IMR-90 (cell line): ENCODE results near the gene TBX1. TPM values are rescaled to one million over a fixed set of nuclear protein-coding genes. Genes with fewer than 3 reads are reported as not detected.

Source experiments
- ATAC-seq: fragments of 200-7000 bp; cut with Tn5 transposase; 2 replicates; pipeline ENCODE4 v1.9.1; 2020; ENCODE audit warnings: low read depth, mild to moderate bottlenecking, moderate library complexity
- BruUV-seq: library from RNA; stranded (reverse); fragments of 400-500 nt; replicated peaks from 2 replicates; lab custom pipeline; 2021; lab: Mats Ljungman, UMichigan
- CTCF ChIA-PET: fragments of 300-600 bp; formaldehyde crosslinking; extraction: SDS; loops from one replicate; lab custom pipeline; 2021; ENCODE audit warnings: antibody characterized with exemption; lab: Yijun Ruan, JAX
- POLR2A ChIA-PET: fragments of 300-600 bp; sonication (Branson Sonifier 250); formaldehyde crosslinking; loops from one replicate; lab custom pipeline; 2022; ENCODE audit warnings: antibody characterized with exemption; ENCODE audit not compliant: unreplicated experiment; lab: Charles Lee
- DNase-seq: peaks from one replicate; pipeline ENCODE4 v3.0.0; 2013
- H2AFZ ChIP-seq: replicated peaks from 2 replicates; pipeline ENCODE3; 2013; ENCODE audit warnings: low read length, mild to moderate bottlenecking; ENCODE audit not compliant: poor library complexity
- H2AK5ac ChIP-seq: 2 replicates; pipeline ENCODE4 v1.6.1; 2013; ENCODE audit warnings: low read depth, low read length, inconsistent platforms
- H2AK9ac ChIP-seq: replicated peaks from 2 replicates; pipeline ENCODE3; 2013; ENCODE audit warnings: mild to moderate bottlenecking, low read depth, low read length, moderate library complexity; ENCODE audit not compliant: poor library complexity
- H2BK120ac ChIP-seq: 2 replicates; pipeline ENCODE4 v1.6.1; 2013; ENCODE audit warnings: low read depth, low read length, inconsistent platforms
- H2BK15ac ChIP-seq: 3 replicates; pipeline ENCODE4 v1.6.1; 2013; ENCODE audit warnings: low read depth, low read length, inconsistent platforms
- H2BK20ac ChIP-seq: 2 replicates; pipeline ENCODE4 v1.6.1; 2013; ENCODE audit warnings: low read depth, mild to moderate bottlenecking, inconsistent platforms, low read length, moderate library complexity
- H2BK5ac ChIP-seq: 2 replicates; pipeline ENCODE4 v1.6.1; 2013; ENCODE audit warnings: mild to moderate bottlenecking, low read depth, low read length, inconsistent platforms; ENCODE audit not compliant: poor library complexity, severe bottlenecking
- H3K14ac ChIP-seq: replicated peaks from 2 replicates; pipeline ENCODE4 v1.6.1; 2013; ENCODE audit warnings: low read depth, low read length, inconsistent platforms
- H3K18ac ChIP-seq: 2 replicates; pipeline ENCODE4 v1.6.1; 2013; ENCODE audit warnings: low read depth, low read length, control low read depth
- H3K23ac ChIP-seq: 2 replicates; pipeline ENCODE4 v1.6.1; 2013; ENCODE audit warnings: low read depth, low read length, inconsistent platforms
- H3K27ac ChIP-seq: 2 replicates; pipeline ENCODE4 v1.5.1; 2013; ENCODE audit warnings: mild to moderate bottlenecking, control low read depth, low read length; ENCODE audit not compliant: insufficient read depth
- H3K27me3 ChIP-seq: 2 replicates; pipeline ENCODE4 v1.6.1; 2013; ENCODE audit warnings: low read length; ENCODE audit not compliant: control insufficient read depth, insufficient read depth
- H3K36me3 ChIP-seq: 2 replicates; pipeline ENCODE4 v1.6.1; 2013; ENCODE audit warnings: low read length, mixed read lengths; ENCODE audit not compliant: control insufficient read depth, insufficient read depth
- H3K4ac ChIP-seq: 2 replicates; pipeline ENCODE4 v1.6.1; 2013; ENCODE audit warnings: low read depth, low read length, inconsistent platforms
- H3K4me1 ChIP-seq: 2 replicates; pipeline ENCODE4 v1.6.1; 2013; ENCODE audit warnings: low read length, mixed read lengths; ENCODE audit not compliant: control insufficient read depth, insufficient read depth
- H3K4me2 ChIP-seq: 2 replicates; pipeline ENCODE4 v1.6.1; 2013; ENCODE audit warnings: low read depth, mild to moderate bottlenecking, control low read depth, low read length, moderate library complexity
- H3K4me3 ChIP-seq: 2 replicates; pipeline ENCODE4 v1.5.1; 2013; ENCODE audit warnings: low read depth, mild to moderate bottlenecking, control low read depth, low read length, moderate library complexity; ENCODE audit not compliant: insufficient read depth
- H3K56ac ChIP-seq: 2 replicates; pipeline ENCODE4 v1.6.1; 2013; ENCODE audit warnings: low read length, inconsistent platforms; ENCODE audit not compliant: insufficient read depth; ENCODE audit errors: extremely low read depth
- H3K79me1 ChIP-seq, 2 experiments: 2 replicates each; pipeline ENCODE4 v1.6.1; 2013; ENCODE audit warnings: low read length in 2 of 2, inconsistent platforms in 1 of 2, low read depth in 1 of 2
- H3K9ac ChIP-seq: 2 replicates; pipeline ENCODE4 v1.6.1; 2013; ENCODE audit warnings: low read depth, low read length, control low read depth
- H3K9me1 ChIP-seq: 2 replicates; pipeline ENCODE4 v1.6.1; 2013; ENCODE audit warnings: low read length, inconsistent platforms; ENCODE audit not compliant: insufficient read depth
- H3K9me3 ChIP-seq: 2 replicates; pipeline ENCODE4 v1.6.1; 2013; ENCODE audit warnings: low read length; ENCODE audit not compliant: control insufficient read depth, insufficient read depth
- H4K20me1 ChIP-seq: 2 replicates; pipeline ENCODE4 v1.6.1; 2013; ENCODE audit warnings: low read length, inconsistent platforms; ENCODE audit not compliant: insufficient read depth
- H4K5ac ChIP-seq: 2 replicates; pipeline ENCODE4 v1.6.1; 2013; ENCODE audit warnings: mild to moderate bottlenecking, low read depth, low read length, control low read depth
- H4K8ac ChIP-seq, 2 experiments: 2 replicates each; pipeline ENCODE4 v1.6.1; 2013; ENCODE audit warnings: low read depth in 2 of 2, low read length in 2 of 2, control low read depth in 1 of 2, inconsistent platforms in 1 of 2
- H4K91ac ChIP-seq: 2 replicates; pipeline ENCODE4 v1.6.1; 2013; ENCODE audit warnings: low read depth, low read length, inconsistent platforms; ENCODE audit not compliant: insufficient read depth
- BHLHE40 ChIP-seq: fragments of 150-350 bp; IDR thresholded peaks from 2 replicates; pipeline ENCODE4 v1.6.1; 2016; ENCODE audit warnings: mild to moderate bottlenecking, low read depth, low read length
- CEBPB ChIP-seq: IDR thresholded peaks from 2 replicates; pipeline ENCODE4 v1.6.1; 2012; ENCODE audit warnings: low read depth, low read length, improper control_type of control experiment
- CHD1 ChIP-seq: IDR thresholded peaks from 2 replicates; pipeline ENCODE4 v1.6.1; 2012; ENCODE audit warnings: low read depth, low read length, improper control_type of control experiment
- FOS ChIP-seq: fragments of 150-350 bp; IDR thresholded peaks from 2 replicates; pipeline ENCODE4 v1.6.1; 2016; ENCODE audit warnings: low read depth, low read length
- MAFK ChIP-seq: IDR thresholded peaks from 2 replicates; pipeline ENCODE4 v1.6.1; 2012; ENCODE audit warnings: low read depth, low read length, improper control_type of control experiment
- MAZ ChIP-seq: IDR thresholded peaks from 2 replicates; pipeline ENCODE4 v1.6.1; 2012; ENCODE audit warnings: low read depth, mild to moderate bottlenecking, low read length, improper control_type of control experiment, moderate library complexity, borderline replicate concordance
- MXI1 ChIP-seq: IDR thresholded peaks from 2 replicates; pipeline ENCODE4 v1.6.1; 2012; ENCODE audit warnings: low read depth, mild to moderate bottlenecking, low read length, moderate library complexity, borderline replicate concordance
- NFE2L2 ChIP-seq: fragments of 150-350 bp; IDR thresholded peaks from 2 replicates; pipeline ENCODE4 v1.6.1; 2016; ENCODE audit warnings: low read depth, mild to moderate bottlenecking, low read length
- POLR2A ChIP-seq: IDR thresholded peaks from 2 replicates; pipeline ENCODE4 v1.6.1; 2012; ENCODE audit warnings: mild to moderate bottlenecking, low read depth, low read length
- RAD21 ChIP-seq: IDR thresholded peaks from 2 replicates; pipeline ENCODE4 v1.6.1; 2012; ENCODE audit warnings: low read length, improper control_type of control experiment
- RCOR1 ChIP-seq: IDR thresholded peaks from 2 replicates; pipeline ENCODE4 v1.6.1; 2012; ENCODE audit warnings: mild to moderate bottlenecking, low read length, improper control_type of control experiment; ENCODE audit not compliant: insufficient replicate concordance
- RFX5 ChIP-seq: IDR thresholded peaks from 2 replicates; pipeline ENCODE4 v1.8.0; 2012; ENCODE audit warnings: low read depth, mild to moderate bottlenecking, low read length, moderate library complexity
- SMC3 ChIP-seq: fragments of 150-350 bp; IDR thresholded peaks from 2 replicates; pipeline ENCODE4 v1.6.1; 2016; ENCODE audit warnings: low read depth, mild to moderate bottlenecking, antibody characterized with exemption, low read length, moderate library complexity
- WGBS, 2 experiments: methylation state at CpG; one replicate each; pipeline versions ENCODE4 v1.1.5 to v1.1.7; 2013; ENCODE audit warnings: missing lambda C conversion rate in 2 of 2; ENCODE audit not compliant: insufficient read length in 1 of 2; ENCODE audit errors: extremely low coverage in 2 of 2; 5-methylcytosine and 5-hydroxymethylcytosine counted together
- dilution Hi-C: fragments of 300-500 bp; cut with HindIII; formaldehyde crosslinking; loops from one replicate; pipeline ENCODE4 v1.14.3; 2018; ENCODE audit warnings: low sequenced_read_pairs; ENCODE audit not compliant: unreplicated experiment
- in situ Hi-C: fragments of 300-500 bp; cut with MboI; formaldehyde crosslinking; loops from 3 replicates; pipeline ENCODE4 v1.14.3; 2019; ENCODE audit warnings: low sequenced_read_pairs, inconsistent platforms, mixed read lengths
- intact Hi-C: fragments of 100-400 bp; cut with micrococcal nuclease; formaldehyde crosslinking; loops from 2 replicates; pipeline ENCODE4 v1.10.0; 2022
- polyA plus RNA-seq, 3 experiments: library from polyadenylated mRNA; depleted of rRNA; stranded (reverse); fragments of >200 nt; gene quantifications; 2 replicates each; pipeline ENCODE4 v1.2.3, GENCODE V29; 2012; ENCODE audit warnings: low replicate concordance in 1 of 3
- total RNA-seq: library from RNA; depleted of rRNA; stranded (reverse); fragments of >200 nt; gene quantifications from 2 replicates; pipeline ENCODE4 v1.2.3, GENCODE V29; 2012
- TF ChIP-seq, protein P1 (sequence below): conservative IDR thresholded peaks from 2 replicates; pipeline ENCODE4 v1.5.1; 2012; ENCODE audit warnings: mild to moderate bottlenecking, low read depth, low read length, improper control_type of control experiment
- TF ChIP-seq, protein P2 (sequence below): fragments of 150-350 bp; IDR thresholded peaks from 2 replicates; pipeline ENCODE4 v1.6.1; 2017; ENCODE audit warnings: mild to moderate bottlenecking, antibody characterized with exemption, low read length, low read depth
- TF ChIP-seq, protein P3 (sequence below): fragments of 150-350 bp; IDR thresholded peaks from 2 replicates; pipeline ENCODE4 v1.6.1; 2016; ENCODE audit warnings: low read depth, mild to moderate bottlenecking, low read length, moderate library complexity, borderline replicate concordance

TBX1 gene
- total and polyA plus RNA-seq, 2 of the 4 experiments (the other 2 are of a cell fraction): 0.03 TPM; not detected in 1

DNA sequence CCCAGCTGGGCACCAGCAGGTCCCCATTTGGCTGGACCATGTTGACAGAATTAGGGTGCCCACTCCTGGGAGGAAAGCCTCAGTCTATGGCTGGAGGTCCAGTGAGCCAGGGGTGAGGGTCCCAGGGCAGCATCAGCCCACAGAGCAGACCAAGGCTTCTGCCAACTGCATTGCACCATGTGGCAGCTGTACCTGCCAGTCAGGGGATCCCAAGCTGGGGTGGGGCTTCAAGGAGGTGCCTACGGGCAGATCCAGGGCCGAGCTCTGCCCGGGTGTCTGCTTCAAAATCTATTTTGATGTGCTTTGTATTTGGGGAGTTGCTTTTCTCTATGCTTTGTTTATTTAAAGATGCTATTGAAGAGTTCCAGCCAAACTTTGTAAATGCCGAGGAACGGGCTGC, 26.8 kb upstream of the TBX1 start:
- H2BK120ac ChIP-seq: no peak overlapping the region
- POLR2A ChIA-PET: no interaction called here
- WGBS, 2 experiments: 20% methylated on average over 1 of the region's 5 CpGs; no CpG with 5 or more reads in 1 of the 2 experiments

More for the DNA sequence above, 26.8 kb upstream of the TBX1 start:
- Histone ChIP-seq H3K27ac (no peak overlapping the region), H4K91ac (no peak overlapping the region), H3K4me3 (no peak overlapping the region), H3K79me1 (no peaks in the 10 kb centered on the region), H2AK5ac (no peak overlapping the region), H3K4ac (no peak overlapping the region), H2BK20ac (no peak overlapping the region), H3K23ac (no peak overlapping the region), H2BK15ac (no peak overlapping the region), H3K36me3 (no peaks in the 10 kb centered on the region), H3K4me2 (no peak overlapping the region), H3K56ac (no peak overlapping the region), H2AK9ac (no peak overlapping the region), H3K18ac (no peak overlapping the region), H2BK5ac (no peak overlapping the region), H4K5ac (no peak overlapping the region), H3K9ac (no peak overlapping the region), H3K4me1 (peaks cover 2% of the 10 kb centered on the region), H3K9me1 (no peaks in the 10 kb centered on the region), H2AFZ (no peak overlapping the region), H3K27me3 (peaks cover 12% of the 10 kb centered on the region; the same call in 1 of the 2 replicates), H4K20me1 (no peaks in the 10 kb centered on the region), H3K9me3 (no peaks in the 10 kb centered on the region), H4K8ac (no peak overlapping the region), H3K14ac (no peak overlapping the region)
- intact Hi-C loops: loop anchor here (5.0 kb wide), 2 partner anchors 119 to 279 kb away; partner anchors contain the start of genes GNB1L and RTL10
- CTCF ChIA-PET: no interaction called here
- dilution Hi-C loops: no loop called here
- no TSS peak for BruUV-seq
- no peak for DNase-seq
- in situ Hi-C loops: loop anchor here (5.0 kb wide), 1 partner anchor 179 kb away; no protein-coding TSS in a partner anchor
- TF ChIP-seq, protein P1, sequence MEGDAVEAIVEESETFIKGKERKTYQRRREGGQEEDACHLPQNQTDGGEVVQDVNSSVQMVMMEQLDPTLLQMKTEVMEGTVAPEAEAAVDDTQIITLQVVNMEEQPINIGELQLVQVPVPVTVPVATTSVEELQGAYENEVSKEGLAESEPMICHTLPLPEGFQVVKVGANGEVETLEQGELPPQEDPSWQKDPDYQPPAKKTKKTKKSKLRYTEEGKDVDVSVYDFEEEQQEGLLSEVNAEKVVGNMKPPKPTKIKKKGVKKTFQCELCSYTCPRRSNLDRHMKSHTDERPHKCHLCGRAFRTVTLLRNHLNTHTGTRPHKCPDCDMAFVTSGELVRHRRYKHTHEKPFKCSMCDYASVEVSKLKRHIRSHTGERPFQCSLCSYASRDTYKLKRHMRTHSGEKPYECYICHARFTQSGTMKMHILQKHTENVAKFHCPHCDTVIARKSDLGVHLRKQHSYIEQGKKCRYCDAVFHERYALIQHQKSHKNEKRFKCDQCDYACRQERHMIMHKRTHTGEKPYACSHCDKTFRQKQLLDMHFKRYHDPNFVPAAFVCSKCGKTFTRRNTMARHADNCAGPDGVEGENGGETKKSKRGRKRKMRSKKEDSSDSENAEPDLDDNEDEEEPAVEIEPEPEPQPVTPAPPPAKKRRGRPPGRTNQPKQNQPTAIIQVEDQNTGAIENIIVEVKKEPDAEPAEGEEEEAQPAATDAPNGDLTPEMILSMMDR: no peak
- no peak for TF ChIP-seq MXI1
- TF ChIP-seq POLR2A: no peak
- TF ChIP-seq RCOR1: no peak
- TF ChIP-seq BHLHE40: no peak
- TF ChIP-seq MAZ: no peak
- no peak for TF ChIP-seq CEBPB
- TF ChIP-seq CHD1: no peak
- TF ChIP-seq RFX5: no peak
- no peak for TF ChIP-seq MAFK
- TF ChIP-seq, protein P2, sequence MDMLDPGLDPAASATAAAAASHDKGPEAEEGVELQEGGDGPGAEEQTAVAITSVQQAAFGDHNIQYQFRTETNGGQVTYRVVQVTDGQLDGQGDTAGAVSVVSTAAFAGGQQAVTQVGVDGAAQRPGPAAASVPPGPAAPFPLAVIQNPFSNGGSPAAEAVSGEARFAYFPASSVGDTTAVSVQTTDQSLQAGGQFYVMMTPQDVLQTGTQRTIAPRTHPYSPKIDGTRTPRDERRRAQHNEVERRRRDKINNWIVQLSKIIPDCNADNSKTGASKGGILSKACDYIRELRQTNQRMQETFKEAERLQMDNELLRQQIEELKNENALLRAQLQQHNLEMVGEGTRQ: no peak
- TF ChIP-seq NFE2L2: no peak
- TF ChIP-seq RAD21: no peak
- TF ChIP-seq, protein P3, sequence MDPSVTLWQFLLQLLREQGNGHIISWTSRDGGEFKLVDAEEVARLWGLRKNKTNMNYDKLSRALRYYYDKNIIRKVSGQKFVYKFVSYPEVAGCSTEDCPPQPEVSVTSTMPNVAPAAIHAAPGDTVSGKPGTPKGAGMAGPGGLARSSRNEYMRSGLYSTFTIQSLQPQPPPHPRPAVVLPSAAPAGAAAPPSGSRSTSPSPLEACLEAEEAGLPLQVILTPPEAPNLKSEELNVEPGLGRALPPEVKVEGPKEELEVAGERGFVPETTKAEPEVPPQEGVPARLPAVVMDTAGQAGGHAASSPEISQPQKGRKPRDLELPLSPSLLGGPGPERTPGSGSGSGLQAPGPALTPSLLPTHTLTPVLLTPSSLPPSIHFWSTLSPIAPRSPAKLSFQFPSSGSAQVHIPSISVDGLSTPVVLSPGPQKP: no peak
- TF ChIP-seq SMC3: no peak
- TF ChIP-seq FOS: no peak
- ATAC-seq: no peak
